Lung (tissue), 12 donors: Measurements from ENCODE around the gene SPI1. TPM values are rescaled to one million over a fixed set of nuclear protein-coding genes. Genes with fewer than 3 reads are reported as not detected.

Experiments
- ATAC-seq: fragments of 200-7000 bp; cut with Tn5 transposase; one replicate; pipeline ENCODE4 v1.9.1; 2020; ENCODE audit warnings: moderate number of reproducible peaks; ENCODE audit not compliant: insufficient read depth, low FRiP score
- DNase-seq, 3 donors: peaks; one replicate each; pipeline ENCODE4 v3.0.0-alpha.2; 2013 to 2017
- H3K27ac ChIP-seq, 2 donors: one replicate each; pipeline ENCODE4 v1.5.1; 2013; ENCODE audit warnings: mild to moderate bottlenecking in 2 of 2, moderate library complexity in 2 of 2, control low read depth in 1 of 2, inconsistent platforms in 1 of 2, low read depth in 1 of 2, low read length in 1 of 2
- H3K27me3 ChIP-seq, 3 donors: one replicate each; pipeline ENCODE4 v1.5.1; 2013; ENCODE audit warnings: low read length in 2 of 3; ENCODE audit not compliant: control insufficient read depth in 3 of 3, insufficient read depth in 3 of 3
- H3K36me3 ChIP-seq, 4 donors: one replicate each; pipeline ENCODE4 v1.5.1; 2013; ENCODE audit warnings: low read length in 4 of 4, mild to moderate bottlenecking in 1 of 4, moderate library complexity in 1 of 4; ENCODE audit not compliant: control insufficient read depth in 4 of 4, insufficient read depth in 4 of 4
- H3K4me1 ChIP-seq, 5 donors: one replicate each; pipeline ENCODE4 v1.5.1; 2013; ENCODE audit warnings: low read length in 5 of 5, mild to moderate bottlenecking in 2 of 5, moderate library complexity in 1 of 5; ENCODE audit not compliant: control insufficient read depth in 5 of 5, insufficient read depth in 5 of 5
- H3K4me3 ChIP-seq: one replicate; pipeline ENCODE4 v1.5.1; 2013; ENCODE audit warnings: mild to moderate bottlenecking, control low read depth, moderate library complexity
- H3K9ac ChIP-seq, 2 donors: one replicate each; pipeline ENCODE4 v1.5.1; 2013; ENCODE audit warnings: low read length in 2 of 2, control low read depth in 1 of 2; ENCODE audit not compliant: insufficient read depth in 1 of 2
- H3K9me3 ChIP-seq, 4 donors: one replicate each; pipeline ENCODE4 v1.5.1; 2013; ENCODE audit warnings: low read length in 3 of 4, mild to moderate bottlenecking in 1 of 4, moderate library complexity in 1 of 4; ENCODE audit not compliant: control insufficient read depth in 4 of 4, insufficient read depth in 3 of 4
- CTCF ChIP-seq: IDR thresholded peaks from 2 replicates; pipeline ENCODE4 v1.5.1; 2012; ENCODE audit warnings: mild to moderate bottlenecking; ENCODE audit errors: control extremely low read depth, extremely low read depth
- WGBS, 2 donors: extraction: QIAGEN DNeasy Blood & Tissue Kit; methylation state at CpG; one replicate each; pipeline ENCODE4 v1.1.7; 2013; 5-methylcytosine and 5-hydroxymethylcytosine counted together
- polyA plus RNA-seq, 2 donors: library from polyadenylated mRNA; stranded (reverse); fragments of 200-250 nt; gene quantifications; one replicate each; pipeline ENCODE4 v1.2.1, GENCODE V29; 2013
- total RNA-seq, 2 donors: library from RNA; depleted of rRNA in 1 of 2; stranded (reverse); fragments of >200 nt in 1 of 2; gene quantifications; one replicate each; pipeline ENCODE4 v1.2.1, GENCODE V29; 2014 to 2021
- donor health status: control.
- donor health status: control.
- donor health status: Bipolar disorder and iron deficiency.
- donor health status: healthy.
- donor health status: DM: yes; HTN: yes; CAD: no.

The SPI1 gene
- total and polyA plus RNA-seq, 4 donors, result 27.6 to 344 (median 156) TPM

- Histone ChIP-seq H3K4me3 (no peak overlapping the region), H3K27ac (peak overlapping the region in 1 of 2 donors; percentile 26), H3K27me3 (no peaks in the 10 kb centered on the region), H3K4me1 (peaks cover 0 to 2% (median 0%) of the 10 kb centered on the region in 5 donors), H3K9me3 (no peaks in the 10 kb centered on the region), H3K36me3 (no peaks in the 10 kb centered on the region), H3K9ac (no peak overlapping the region)
- ATAC-seq (no peak), DNase-seq (peak; percentile 73 to 77 (median 74))
- WGBS, 2 donors, result 44 to 47% methylated on average over 19 of the region's 19 CpGs
- peak; percentile 81 for TF ChIP-seq CTCF
Observed at GRCh38 chr11:47373876-47374719, 4.2 kb downstream of the SPI1 start.

DNA sequence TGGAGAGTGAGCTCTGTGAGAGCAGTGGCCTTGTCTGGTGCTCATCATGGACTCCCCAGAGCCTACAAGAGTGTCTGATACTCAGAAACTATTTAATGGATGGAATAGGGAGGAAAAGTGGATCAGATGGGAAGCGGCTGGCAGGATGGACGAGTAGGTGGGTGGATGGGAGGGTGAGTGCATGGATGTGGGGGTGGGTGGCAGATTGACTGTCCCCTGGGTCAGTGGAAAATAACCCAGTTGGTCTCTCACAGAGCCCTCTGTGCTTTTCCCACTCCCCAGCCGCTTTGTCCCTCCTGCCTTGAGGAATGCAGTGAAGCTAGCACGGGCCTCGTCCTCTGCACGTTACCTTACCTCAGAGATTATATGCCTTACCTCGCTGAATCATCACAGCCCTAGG, 5.9 kb downstream of the SPI1 start:
- WGBS, 2 donors, result 85 to 89% methylated on average over 7 of the region's 7 CpGs
- Histone ChIP-seq H3K4me1 (peaks cover 0 to 2% (median 0%) of the 10 kb centered on the region in 5 donors), H3K27ac (no peak overlapping the region), H3K4me3 (no peak overlapping the region), H3K36me3 (no peaks in the 10 kb centered on the region), H3K27me3 (peaks cover 0 to 4% (median 0%) of the 10 kb centered on the region in 3 donors), H3K9ac (no peak overlapping the region), H3K9me3 (no peaks in the 10 kb centered on the region)
- no peak for ATAC-seq
- no peak for TF ChIP-seq CTCF
- DNase-seq, result no peak

GRCh38 chr11:47369676-47370075, 8.7 kb downstream of the SPI1 start:
- no peak for DNase-seq

More at GRCh38 chr11:47369676-47370075, 8.7 kb downstream of the SPI1 start:
- H3K27ac ChIP-seq, result no peak overlapping the region
- WGBS, 2 donors, result 39 to 66% methylated on average over 3 of the region's 3 CpGs
- no peak overlapping the region for H3K9ac ChIP-seq
- no peaks in the 10 kb centered on the region for H3K36me3 ChIP-seq
- peaks cover 0 to 4% (median 0%) of the 10 kb centered on the region in 3 donors for H3K27me3 ChIP-seq
- H3K9me3 ChIP-seq, result no peaks in the 10 kb centered on the region
- H3K4me3 ChIP-seq, result no peak overlapping the region
- no peaks in the 10 kb centered on the region for H3K4me1 ChIP-seq
- no peak for TF ChIP-seq CTCF
- ATAC-seq, result no peak
